ENCODE measurements around the gene FUCA2.

FUCA2 gene, protein sequence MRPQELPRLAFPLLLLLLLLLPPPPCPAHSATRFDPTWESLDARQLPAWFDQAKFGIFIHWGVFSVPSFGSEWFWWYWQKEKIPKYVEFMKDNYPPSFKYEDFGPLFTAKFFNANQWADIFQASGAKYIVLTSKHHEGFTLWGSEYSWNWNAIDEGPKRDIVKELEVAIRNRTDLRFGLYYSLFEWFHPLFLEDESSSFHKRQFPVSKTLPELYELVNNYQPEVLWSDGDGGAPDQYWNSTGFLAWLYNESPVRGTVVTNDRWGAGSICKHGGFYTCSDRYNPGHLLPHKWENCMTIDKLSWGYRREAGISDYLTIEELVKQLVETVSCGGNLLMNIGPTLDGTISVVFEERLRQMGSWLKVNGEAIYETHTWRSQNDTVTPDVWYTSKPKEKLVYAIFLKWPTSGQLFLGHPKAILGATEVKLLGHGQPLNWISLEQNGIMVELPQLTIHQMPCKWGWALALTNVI

GRCh38 chr6:143510991-143511891 lies at the start of gene FUCA2:
Gene FUCA2, minus strand, starts transcription at chr6:143511720. Its CDS starts 86 bp downstream, at chr6:143511634.
- DNase-seq = no peak

GRCh38 chr6:143561105-143561704 lies 49.7 kb upstream of the FUCA2 start:
- no peak for DNase-seq

DNA sequence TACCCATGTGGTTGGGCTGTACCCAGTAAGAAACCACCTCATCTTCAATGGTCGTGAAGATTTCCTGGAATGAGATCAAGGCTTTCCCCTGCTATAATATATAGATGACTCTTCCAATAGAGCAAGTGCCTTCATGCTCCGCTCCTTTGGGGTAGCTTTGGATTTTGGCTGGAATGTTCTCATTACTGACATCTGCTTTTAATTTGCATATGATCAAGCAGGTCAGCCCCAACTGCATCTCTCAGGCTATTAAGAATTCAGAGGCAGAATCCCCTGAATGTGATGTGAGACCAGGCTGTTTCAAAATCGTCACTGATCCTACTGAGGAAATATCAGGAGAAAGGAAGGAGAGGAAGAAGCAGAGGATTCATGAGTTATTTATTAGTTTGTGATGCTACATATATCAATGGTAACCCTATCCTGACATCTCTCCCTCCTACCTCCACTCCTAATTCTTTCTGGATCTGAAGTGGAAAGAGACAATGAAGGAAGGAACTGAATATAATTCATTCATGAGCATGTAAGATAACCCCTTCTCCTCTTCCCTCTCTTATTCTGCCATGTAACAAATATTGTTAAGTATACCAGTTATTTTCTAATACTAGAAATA lies 47.6 kb upstream of the FUCA2 start:
- no peak for DNase-seq

DNA sequence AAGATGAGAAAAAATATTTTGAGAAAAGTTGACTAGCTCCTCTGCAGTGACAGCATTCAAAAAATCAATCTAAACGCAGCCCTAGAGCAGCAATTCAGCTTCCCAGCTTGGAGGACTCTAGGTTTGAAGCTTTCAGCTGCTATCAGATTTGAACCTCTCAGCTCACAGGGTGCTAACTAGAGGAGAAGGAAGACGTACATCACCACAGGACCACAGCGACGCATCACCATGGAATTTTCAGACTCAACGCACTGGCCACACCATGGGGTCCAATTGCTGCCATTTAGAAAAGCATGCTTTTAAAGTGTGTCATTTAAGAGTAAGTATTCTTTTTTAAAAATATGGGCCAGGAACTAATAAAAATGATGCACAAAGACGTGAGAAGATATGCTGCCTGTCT lies 45.0 kb upstream of the FUCA2 start:
- DNase-seq = no peak

DNA sequence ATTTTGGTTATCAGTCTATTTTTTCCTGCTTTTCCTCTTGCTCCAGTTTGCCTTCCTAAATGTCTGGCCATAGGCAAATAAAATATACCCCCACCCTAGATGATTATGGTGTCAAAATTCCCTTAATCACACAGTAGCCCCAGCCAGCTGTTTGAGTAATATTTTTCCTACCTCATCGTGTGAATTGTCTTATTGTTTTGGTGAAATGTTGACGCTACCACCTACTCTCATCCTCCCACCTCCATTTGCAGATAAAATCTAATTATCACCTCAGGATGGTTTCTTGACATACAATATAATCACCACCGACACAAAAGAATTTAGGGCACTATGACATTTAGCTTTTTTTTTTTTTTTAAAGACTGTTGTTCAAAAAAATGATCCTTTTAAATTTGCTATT lies 44.1 kb upstream of the FUCA2 start:
- DNase-seq = no peak

GRCh38 chr6:143555071-143555492 lies 43.6 kb upstream of the FUCA2 start:
- no peak for DNase-seq

GRCh38 chr6:143553337-143553736 lies 41.8 kb upstream of the FUCA2 start:
- no peak for DNase-seq

GRCh38 chr6:143549949-143550268 lies 38.4 kb upstream of the FUCA2 start:
- no peak for DNase-seq

DNA sequence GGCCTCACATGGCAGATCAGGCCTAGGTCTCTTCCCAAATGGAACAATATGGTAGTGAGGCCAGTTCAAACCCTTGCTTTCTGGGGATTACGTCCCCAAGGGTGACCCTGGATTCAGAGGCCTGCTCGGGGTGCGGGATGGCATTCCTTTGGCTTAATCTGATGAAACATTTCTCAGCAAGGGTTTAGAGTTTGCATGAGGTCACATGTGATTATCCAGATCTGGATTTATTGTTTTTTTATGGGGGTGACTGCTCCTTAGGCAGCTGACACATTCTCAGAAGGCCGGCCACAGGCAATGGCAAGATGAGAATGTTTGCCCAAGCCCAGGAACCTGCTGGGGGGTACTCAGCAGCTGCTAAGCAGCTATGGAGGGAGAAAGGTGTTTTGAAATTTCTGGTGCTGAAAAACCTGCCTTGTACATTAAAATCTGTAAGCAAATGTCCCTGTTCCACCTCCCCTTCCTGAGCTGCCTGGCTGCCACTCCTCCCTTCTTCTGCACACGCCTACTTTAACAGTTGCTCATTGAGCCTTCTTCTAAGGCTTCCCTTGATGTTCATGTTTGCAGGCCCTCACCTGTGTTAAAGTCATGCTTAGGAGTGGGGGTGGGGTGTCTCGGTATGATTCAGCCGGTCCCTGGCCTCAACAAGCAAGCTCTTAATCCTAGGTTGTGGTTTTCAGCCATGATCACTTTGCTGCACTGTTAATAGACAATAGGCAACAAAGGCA lies 37.9 kb upstream of the FUCA2 start:
- DNase-seq = no peak

- no peak for DNase-seq
Measured at GRCh38 chr6:143546599-143546998, 35.1 kb upstream of the FUCA2 start.

DNA sequence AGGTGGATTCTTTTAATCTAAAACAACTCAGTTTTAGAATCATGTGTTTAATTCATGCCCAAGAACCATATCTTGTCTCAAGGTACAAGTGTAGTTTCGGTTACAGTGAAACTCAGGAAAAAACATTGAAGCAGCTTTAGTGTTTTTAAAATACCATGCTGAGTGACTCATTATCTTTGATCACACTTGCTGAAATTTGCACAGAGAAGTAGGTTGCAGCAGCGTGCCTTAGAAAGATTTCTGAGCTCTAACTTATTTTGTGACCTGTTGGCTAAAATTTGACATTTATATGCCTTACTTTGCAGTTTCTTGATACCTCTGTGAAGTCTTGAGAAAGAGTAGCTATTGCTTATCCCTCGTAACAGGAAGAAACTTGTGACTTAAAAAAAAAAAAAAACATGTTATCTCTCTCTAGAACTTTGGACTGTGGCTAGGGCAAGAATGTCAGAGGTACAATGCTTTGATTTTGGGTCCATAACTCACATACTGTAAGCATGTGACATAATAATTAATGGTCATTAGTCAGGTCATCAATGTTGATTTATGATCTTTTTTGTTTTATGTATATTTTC lies 34.5 kb upstream of the FUCA2 start:
- DNase-seq = no peak

- DNase-seq = no peak
Measured at GRCh38 chr6:143545165-143545564, 33.6 kb upstream of the FUCA2 start.

DNA sequence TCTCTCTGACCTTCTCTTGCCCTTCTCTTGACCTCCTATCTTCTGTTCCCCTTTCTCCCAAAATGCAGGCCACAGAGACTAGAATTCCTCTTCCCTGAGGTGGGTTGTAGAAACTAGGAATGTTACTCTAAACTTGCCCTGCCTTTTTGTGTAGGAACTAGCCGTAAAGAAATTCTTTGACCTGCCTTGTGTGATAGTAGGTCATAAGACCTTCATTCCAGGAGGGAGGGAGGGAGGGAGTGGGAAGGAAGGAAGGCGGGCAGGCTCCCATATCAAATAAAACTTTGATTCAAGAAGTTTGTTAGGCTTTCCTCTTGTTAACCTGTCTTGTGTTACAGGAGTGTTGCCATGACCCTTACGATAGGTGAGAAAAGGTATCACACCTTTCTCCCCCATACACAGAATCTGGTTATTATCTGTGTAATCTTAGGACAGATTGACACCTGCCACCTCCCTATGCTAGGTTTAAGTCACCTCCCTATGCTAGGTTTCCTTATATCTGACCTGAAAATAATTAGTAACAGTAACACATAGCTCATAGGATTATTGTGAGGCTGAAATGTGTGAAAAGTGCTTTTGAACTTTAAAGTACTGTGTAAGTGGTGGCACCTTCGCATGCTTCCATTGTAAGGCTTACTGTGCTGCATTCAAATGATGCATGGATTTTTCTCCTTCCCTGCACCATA lies 32.6 kb upstream of the FUCA2 start:
- no peak for DNase-seq

DNA sequence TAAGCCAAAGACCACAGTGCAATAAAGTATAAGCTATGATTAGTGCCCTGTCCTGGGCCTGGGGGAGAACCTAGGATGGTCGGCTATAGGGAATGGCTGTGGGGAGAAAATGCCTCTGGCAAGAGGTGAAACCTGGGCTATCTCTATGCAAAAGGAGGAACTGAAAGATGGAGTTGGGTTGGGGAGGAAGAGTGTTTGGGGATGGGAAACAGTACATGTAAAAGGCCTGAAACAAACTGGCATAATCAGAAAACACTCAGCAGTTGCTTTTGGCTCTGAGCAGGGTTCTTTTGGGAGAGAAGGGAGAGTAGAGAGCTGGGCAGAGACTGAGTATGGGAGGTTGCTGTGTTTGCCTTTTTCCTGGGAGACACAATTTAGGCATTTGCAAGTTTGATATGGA lies 31.9 kb upstream of the FUCA2 start:
- no peak for DNase-seq

- DNase-seq = no peak
Measured at GRCh38 chr6:143542888-143543287, 31.4 kb upstream of the FUCA2 start.

DNA sequence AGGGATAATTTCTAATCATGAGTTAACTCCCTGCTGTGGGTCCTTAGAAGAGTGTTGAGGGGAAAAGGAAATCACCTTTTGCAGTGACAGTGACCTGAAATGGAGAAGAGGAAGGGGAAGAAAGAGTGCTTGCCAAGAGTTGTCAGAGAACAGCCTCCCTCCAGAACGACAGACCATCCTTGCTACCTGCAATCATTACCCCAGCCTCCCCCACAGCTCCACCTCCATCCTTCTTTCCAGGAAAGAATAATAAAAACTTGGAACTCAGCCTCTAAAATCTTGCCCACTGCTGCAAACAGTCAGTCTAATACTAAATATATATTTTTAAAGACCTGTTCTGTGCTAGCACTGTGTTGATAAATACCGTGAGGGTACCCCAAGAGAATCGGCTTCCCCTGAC lies 28.7 kb upstream of the FUCA2 start:
- no peak for DNase-seq

DNA sequence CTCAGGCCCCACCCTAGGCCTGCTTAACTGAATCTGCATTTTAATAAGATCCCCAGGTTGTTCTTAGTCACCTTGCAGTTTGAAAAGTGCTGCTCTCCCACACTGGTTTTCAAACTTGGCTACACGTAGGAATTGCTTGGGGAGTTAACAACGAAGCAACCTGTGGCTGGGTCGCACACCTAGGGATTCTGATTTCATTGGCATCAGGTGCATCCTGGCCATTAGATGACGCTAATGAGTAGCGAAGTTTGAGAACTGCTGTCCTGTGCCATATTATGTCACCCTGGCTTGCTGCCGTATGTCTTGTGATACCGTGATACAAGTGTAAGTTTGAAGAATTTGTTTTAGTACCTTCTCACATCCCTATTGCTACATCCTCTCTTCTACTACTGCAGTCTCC lies 28.2 kb upstream of the FUCA2 start:
- no peak for DNase-seq

GRCh38 chr6:143539106-143539505 lies 27.6 kb upstream of the FUCA2 start:
- no peak for DNase-seq

- DNase-seq = no peak
Measured at GRCh38 chr6:143538374-143538773, 26.9 kb upstream of the FUCA2 start.

GRCh38 chr6:143536866-143537691 lies 25.6 kb upstream of the FUCA2 start:
- DNase-seq = no peak

DNA sequence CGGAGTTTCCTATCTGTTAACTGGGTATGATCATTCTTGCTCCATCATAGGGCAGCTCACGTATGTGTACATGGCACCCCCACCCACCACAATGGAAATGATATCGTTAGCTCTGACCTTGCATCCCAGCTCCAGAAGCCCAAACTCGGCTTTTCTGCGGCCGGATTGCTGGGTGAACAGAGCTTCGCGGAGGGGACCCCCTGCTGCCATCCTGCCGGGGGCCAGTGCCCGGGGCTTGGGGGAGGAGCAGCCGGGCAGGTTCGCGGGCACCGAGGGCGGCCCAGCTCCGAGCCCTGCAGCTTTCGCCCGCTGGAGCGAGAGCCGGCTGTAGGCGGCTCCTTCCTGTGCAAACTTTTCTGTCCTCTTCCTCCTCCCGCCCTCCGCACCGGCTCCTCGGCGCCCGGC lies 24.9 kb upstream of the FUCA2 start:
- no peak for DNase-seq
